Measurements from ENCODE around the gene RELT. TPM values are rescaled to one million over a fixed set of nuclear protein-coding genes. Genes with fewer than 3 reads are reported as not detected.

Gene RELT
- total and polyA plus RNA-seq, 9 of the 15 experiments (the other 6 are each of a cell fraction or from before 2014, with no cell fraction given) = 1.1 to 20.2 (median 7.4) TPM

GRCh38 chr11:73410627-73411026, 34.4 kb downstream of the RELT start:
- DNase-seq (ENCODE audit: extremely low read depth in 1 of 4, low spot score in 3 of 4) (no peak), FAIRE-seq (no peak), ATAC-seq (no peak)
- WGBS (ENCODE audit: insufficient coverage, low coverage, missing lambda C conversion rate) = 0% methylated on average over 1 of the region's 1 CpG
- H3K4me3 ChIP-seq = no peak overlapping the region
- in situ Hi-C loops (cut with MboI) (no loop called here), intact Hi-C loops (cut with micrococcal nuclease) (no loop called here)
- H2AFZ ChIP-seq (ENCODE audit: low read depth, low read length) = no peak overlapping the region
- H3K9me3 ChIP-seq (replicated peaks; ENCODE audit: control insufficient read depth, insufficient read depth, low read depth, low read length) = no peaks in the 10 kb centered on the region
- no TSS peak for BruUV-seq (replicated peaks)
- no peak overlapping the region for H3K9ac ChIP-seq (ENCODE audit: insufficient read depth in 1 of 2, low read depth in 2 of 2, low read length in 2 of 2)
- no peaks in the 10 kb centered on the region for H3K27me3 ChIP-seq (ENCODE audit: control insufficient read depth in 2 of 2, insufficient read depth in 2 of 2, low read length in 2 of 2)
- ChIA-PET CTCF (ENCODE audit: low intra/inter-chr PET ratio) (no interaction called here), POLR2A (interaction anchor here (0.7 to 1.1 kb wide), 3 partner anchors 11 to 385 kb away, joined by 3 to 6 read pairs (median 4); no protein-coding TSS in a partner anchor)
- H3K4me1 ChIP-seq (replicated peaks in 1 of 2; ENCODE audit: control insufficient read depth in 2 of 2, insufficient read depth in 2 of 2, low read length in 2 of 2) = no peaks in the 10 kb centered on the region
- no peak for TF ChIP-seq NFIX (CRISPR knock-in tag; IDR thresholded peaks at IDR 0.05; ENCODE audit: low read depth)
- no peak for TF ChIP-seq HES1 (IDR thresholded peaks at IDR 0.05; ENCODE audit: low read depth)
- no peak for TF ChIP-seq VEZF1 (CRISPR knock-in tag; IDR thresholded peaks at IDR 0.05)
- TF ChIP-seq ZNF143 (CRISPR knock-in tag; IDR thresholded peaks at IDR 0.05) = no peak
- no peak for TF ChIP-seq PRPF4 (IDR thresholded peaks at IDR 0.05; ENCODE audit: insufficient read depth, low read depth, low read length, poor library complexity, severe bottlenecking)
- no peak for TF ChIP-seq E2F5 (CRISPR knock-in tag; IDR thresholded peaks at IDR 0.05)
- TF ChIP-seq BDP1 (IDR thresholded peaks at IDR 0.05; ENCODE audit: insufficient read depth, insufficient read length) = no peak
- TF ChIP-seq ILK (tag; IDR thresholded peaks at IDR 0.05; ENCODE audit: borderline replicate concordance, low read depth) = no peak
- TF ChIP-seq HSF4 (CRISPR knock-in tag; IDR thresholded peaks at IDR 0.05; ENCODE audit: borderline replicate concordance) = no peak
- no peak for TF ChIP-seq TARDBP (IDR thresholded peaks at IDR 0.05)
- TF ChIP-seq PREB (CRISPR knock-in tag; IDR thresholded peaks at IDR 0.05) = no peak
- TF ChIP-seq NELFE (IDR thresholded peaks at IDR 0.05; ENCODE audit: insufficient read depth, insufficient read length) = no peak
- H3K79me2 ChIP-seq (ENCODE audit: control insufficient read depth, insufficient read depth, low read length) = no peaks in the 10 kb centered on the region
- no peaks in the 10 kb centered on the region; the same call in 1 of the 2 replicates for H4K20me1 ChIP-seq (replicated peaks; ENCODE audit: control insufficient read depth, insufficient read depth, low read length)
- no peak overlapping the region for H3K27ac ChIP-seq (ENCODE audit: extremely low read depth, low read depth, low read length)
- no peaks in the 10 kb centered on the region for H3K9me1 ChIP-seq (ENCODE audit: control insufficient read depth, insufficient read depth, low read length)
- no peaks in the 10 kb centered on the region for H3K36me3 ChIP-seq (ENCODE audit: control insufficient read depth, insufficient read depth, low read length)
- H3K4me2 ChIP-seq (ENCODE audit: insufficient read depth, low read length) = no peak overlapping the region

All from K562 (cell line).